DOHH2 (cell line): ENCODE data around the gene DMBT1.

Experiments used
- EZH2phosphoT487 ChIP-seq: fragments of 200-600 bp; sonication (generic); IDR thresholded peaks from 2 replicates; pipeline ENCODE4 v1.6.1; 2017; ENCODE audit warnings: borderline replicate concordance, mild to moderate bottlenecking, antibody characterized with exemption, low read length, moderate library complexity, mixed read lengths
- TF ChIP-seq, protein P1 (sequence below): fragments of 200-600 bp; sonication (generic); IDR thresholded peaks from one replicate; pipeline ENCODE4 v1.5.1; 2014; ENCODE audit warnings: antibody characterized with exemption, mild to moderate bottlenecking, low read depth, low read length; ENCODE audit not compliant: poor library complexity, severe bottlenecking

DNA sequence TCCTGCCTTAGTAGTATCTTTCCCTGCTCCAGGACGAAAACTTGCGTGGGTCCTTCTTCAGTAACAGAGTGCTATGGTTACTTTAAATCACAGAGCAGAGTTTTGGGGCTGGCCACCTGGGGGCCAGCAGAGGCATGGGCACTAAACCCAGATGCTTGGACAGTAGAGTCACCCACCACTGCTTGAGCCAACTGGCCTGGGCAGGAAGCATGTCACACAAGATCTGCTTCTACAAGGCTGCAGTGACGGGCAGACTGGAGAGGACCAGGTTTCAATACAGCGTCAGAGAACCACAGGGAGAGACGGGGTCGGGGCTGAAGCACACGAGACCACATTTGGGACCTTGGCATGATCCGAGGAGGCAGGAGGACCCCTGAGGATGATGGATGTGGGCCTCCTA, 14.3 kb upstream of the DMBT1 start:
- TF ChIP-seq, protein P1, sequence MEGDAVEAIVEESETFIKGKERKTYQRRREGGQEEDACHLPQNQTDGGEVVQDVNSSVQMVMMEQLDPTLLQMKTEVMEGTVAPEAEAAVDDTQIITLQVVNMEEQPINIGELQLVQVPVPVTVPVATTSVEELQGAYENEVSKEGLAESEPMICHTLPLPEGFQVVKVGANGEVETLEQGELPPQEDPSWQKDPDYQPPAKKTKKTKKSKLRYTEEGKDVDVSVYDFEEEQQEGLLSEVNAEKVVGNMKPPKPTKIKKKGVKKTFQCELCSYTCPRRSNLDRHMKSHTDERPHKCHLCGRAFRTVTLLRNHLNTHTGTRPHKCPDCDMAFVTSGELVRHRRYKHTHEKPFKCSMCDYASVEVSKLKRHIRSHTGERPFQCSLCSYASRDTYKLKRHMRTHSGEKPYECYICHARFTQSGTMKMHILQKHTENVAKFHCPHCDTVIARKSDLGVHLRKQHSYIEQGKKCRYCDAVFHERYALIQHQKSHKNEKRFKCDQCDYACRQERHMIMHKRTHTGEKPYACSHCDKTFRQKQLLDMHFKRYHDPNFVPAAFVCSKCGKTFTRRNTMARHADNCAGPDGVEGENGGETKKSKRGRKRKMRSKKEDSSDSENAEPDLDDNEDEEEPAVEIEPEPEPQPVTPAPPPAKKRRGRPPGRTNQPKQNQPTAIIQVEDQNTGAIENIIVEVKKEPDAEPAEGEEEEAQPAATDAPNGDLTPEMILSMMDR, result no peak
- no peak for TF ChIP-seq EZH2phosphoT487
